NCI-H82 treated with DMSO at 0.1 percent for 48 hours (cell line): ENCODE results near the gene SLC12A7.
"Not testable (repeated sequence)": the region's sequence is repeated elsewhere in the genome, so short reads cannot be mapped to it uniquely, and the experiment has no call there.

Experiments
- DNase-seq: peaks from one replicate; lab custom pipeline; 2025; ENCODE audit not compliant: unreplicated experiment; lab: John Stamatoyannopoulos, UW

SLC12A7 gene

DNA sequence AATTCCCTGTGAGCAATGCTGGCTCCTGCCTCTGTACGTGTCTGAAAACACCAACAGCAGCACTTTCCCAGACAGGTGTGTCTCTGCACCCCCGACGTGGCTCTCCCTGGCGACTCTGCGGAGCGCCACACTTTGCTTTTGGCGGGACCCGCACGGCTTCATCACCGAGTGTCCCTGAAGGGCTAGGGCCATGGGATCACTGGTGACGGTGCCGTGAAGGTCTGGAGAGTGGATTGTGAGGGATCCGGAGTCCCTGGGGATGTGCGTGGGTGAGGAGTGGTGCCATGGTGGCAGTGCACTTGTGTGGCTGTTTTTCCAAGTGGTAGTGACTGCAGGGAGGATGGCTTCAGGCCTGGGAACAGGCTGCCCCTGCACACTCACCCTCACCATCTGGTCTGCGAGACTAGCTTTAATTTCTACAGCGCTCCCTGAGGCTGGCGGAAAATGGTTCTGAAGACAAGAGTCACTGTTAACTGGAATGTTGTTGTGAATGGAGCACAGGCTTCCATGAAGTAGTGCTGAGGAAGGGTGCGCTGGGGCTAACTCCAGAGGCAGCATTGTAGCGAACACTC is 100.0 kb downstream of the SLC12A7 start:
- DNase-seq: no peak

DNA sequence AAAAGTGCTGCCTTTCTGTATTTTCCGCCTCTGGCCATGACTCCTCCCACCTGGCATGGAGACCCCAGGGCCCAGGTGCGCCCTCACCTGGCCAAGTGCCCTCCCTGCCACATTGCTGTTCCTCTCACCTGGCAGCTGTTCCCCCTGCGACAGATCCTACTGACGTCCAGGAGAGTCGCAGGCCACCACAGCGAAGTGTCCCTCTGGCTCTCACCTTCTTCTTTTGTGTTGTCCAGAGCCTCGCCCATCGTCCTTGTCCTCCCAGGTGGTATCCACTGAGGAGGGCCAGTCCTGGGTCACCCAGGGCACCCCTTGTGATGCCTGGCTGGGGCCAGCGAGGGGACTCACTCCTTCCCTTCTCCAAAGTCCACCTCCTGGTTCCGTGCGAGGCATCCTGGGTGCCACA is 100.6 kb downstream of the SLC12A7 start:
- no peak for DNase-seq

DNA sequence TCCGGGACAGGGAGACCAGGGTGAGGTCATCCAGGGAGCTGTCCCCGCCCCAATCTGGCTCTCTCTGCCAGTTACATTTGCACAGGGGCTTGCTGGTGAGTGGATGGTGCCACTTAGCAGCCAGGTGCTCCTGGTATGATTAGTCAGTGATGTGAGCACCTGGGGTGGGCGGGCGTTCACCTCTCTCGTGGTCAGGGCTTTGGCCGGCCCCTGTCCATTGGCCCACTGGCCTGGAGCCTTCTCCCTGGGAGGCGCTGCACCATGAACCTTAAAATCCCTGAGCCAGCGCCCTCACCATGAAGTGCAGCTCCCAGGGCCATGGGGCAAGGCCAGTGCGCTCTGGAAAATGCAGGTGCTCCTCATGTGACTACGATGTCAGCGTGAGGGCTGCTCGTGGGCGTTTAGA is 101.2 kb downstream of the SLC12A7 start:
- no peak for DNase-seq

DNA sequence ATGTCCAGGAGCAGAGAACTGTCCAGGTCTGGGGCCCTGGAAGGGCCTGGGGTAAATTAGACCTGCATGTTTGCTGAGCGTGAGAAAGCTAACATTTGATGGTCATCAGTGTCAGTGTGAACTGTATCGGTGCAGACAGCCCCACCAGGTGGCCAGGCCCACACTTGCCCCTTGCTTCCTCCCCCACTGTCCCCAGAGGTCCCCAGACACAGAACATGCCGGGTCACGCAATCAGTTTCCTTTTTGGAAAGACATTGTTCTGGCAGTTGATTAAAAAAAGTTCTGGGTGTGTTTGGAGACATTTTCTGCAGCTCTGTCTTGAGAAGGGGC is 101.7 kb downstream of the SLC12A7 start:
- DNase-seq: no peak

DNA sequence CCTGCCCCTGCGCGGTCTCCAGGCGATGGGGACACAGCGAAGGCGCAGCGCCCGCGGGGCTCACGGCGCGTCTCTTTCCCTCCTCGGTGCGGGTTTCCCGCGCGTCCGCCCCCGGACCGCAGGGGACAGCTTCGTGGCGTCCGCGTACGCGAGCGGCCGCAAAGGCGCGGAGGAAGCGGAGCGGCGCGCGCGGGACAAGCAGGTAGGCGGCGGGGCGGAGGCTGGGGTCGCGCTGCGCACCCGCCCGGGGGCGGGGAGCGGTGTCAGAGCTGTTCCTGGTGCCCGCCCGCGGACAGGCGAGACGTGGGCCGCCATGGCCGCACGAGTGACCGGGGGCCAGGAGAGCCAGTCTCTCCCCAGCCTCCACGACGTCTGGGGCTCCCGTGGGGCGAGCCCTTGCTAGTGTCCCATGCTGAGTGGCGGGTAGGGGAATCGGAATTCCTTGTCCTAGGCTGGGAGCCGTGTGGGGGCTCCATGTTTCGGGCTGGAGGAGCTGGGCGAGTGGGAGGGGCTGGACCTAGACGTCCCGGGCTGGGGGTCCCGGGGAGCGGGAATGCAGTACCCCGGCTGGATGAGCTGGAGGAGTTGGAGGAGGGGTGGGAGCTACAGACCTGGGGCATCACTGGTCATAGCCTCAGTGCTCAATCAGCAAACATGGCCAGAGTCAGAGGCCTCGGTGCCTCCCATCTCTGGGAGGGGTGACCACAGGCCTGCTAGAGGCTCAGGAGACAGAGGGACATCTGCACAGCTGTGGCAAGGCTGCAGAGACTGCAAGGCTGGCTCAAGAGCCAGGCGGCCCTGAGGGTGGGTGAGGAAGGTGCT is 102.3 kb downstream of the SLC12A7 start:
- DNase-seq: no peak

DNA sequence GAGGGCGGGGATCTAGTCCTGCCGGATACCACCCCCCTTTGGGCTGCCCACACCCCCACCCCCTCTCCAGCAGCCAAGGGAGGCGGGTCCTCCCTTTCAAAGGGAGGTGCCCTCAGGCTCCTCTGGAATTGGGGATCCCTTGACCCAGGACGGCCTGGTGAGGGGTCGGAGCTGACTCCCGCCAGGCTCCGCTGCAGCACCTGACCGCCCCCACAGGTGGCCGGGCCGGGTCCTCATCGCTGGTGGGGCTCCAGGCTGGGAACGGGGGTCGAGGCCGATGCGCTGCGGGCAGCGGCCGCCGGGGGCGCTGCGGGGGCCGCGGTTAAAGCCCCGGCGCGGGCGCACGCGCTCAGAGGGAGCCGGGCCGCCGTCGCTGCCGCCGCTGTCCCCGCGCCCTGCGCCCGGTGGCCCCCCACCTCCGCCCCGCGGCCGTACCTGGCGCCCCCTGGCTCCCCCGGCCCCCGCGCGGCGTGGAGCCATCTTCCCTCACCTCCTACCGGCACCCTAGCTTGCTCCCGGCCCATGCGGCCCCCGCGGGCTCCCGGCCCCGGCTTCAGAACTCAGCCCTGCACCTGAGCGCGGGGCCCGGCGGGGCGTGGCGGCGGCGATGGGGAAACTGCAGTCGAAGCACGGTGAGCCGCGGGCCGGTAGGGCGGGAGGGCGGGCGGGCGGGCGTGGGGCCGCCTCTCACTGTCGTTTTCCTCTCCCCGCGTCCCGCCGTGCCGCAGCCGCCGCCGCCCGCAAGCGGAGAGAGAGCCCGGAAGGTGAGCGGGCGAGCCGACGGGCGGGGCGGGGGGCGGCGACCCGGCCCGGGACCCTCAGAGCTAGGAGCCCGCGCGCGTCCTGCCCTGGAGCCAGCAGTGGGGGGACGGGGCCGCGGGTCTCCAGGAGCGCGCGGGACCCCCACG is 103.2 kb downstream of the SLC12A7 start, which contains the start of gene NKD2:
TSS of gene NKD2 (plus strand) at position 352 of the 908 bp plus-strand sequence. CDS start at position 608, 256 bp downstream.
- DNase-seq: no peak

DNA sequence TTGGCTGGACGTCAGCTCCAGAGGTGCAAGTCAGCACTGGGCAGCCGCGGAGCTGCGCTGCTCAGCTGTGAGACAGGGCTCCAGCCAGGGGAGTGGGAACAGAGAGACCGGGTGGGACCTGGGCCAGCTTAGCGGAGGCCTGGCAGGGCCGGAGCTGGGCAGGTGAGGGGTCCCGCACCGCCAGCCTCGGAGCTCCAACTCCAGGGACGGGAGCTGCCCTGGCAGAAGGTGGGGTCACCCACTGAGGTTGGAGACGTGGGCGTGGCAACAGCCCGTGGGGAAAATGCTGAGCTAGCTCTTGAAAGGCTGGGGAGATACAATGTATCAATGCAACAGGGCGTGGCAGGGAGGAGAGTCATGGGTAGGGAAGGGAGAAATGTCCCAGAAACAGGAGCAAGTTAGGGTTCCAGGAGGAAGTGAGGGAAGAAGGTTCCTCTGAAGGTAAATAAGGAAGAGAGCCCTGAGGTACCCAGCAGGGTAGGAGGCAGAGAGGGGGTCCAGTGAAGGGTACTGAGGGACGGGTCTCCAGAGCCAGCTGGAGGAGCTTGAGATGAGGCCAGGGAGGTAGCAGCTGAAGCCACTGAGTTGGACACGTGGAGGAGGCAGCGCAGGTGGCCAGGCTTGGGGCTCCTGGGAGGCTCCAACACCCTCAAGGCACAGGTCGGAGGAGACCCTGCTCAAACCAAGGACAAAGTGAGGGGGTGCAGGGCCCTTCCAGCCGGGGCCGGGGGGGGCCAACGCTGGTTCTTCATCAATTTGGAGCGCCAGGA is 104.0 kb downstream of the SLC12A7 start:
- no peak for DNase-seq

DNA sequence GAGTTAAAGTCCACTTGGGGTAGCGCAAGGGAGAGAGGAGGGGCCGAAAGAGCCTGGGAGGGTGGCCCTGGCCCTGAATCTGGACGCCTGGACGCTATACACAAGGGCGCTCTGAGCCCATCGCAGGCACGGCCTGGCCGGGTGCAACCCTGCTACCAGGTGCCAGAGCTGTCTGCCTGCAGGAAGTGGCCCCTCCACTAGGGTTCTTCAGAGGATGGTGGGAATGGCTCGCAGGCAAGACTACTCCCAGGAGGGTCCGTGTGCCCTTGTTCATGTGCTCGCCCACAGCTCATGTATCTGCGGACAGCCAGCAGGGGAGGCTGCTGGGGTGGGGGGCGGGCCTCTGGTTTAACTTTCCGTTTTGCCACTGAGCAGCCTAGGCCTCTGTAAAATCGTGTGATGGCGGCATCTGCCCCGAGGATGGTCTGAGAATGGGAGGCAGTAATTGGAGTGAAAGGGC is 104.6 kb downstream of the SLC12A7 start:
- DNase-seq: no peak

DNA sequence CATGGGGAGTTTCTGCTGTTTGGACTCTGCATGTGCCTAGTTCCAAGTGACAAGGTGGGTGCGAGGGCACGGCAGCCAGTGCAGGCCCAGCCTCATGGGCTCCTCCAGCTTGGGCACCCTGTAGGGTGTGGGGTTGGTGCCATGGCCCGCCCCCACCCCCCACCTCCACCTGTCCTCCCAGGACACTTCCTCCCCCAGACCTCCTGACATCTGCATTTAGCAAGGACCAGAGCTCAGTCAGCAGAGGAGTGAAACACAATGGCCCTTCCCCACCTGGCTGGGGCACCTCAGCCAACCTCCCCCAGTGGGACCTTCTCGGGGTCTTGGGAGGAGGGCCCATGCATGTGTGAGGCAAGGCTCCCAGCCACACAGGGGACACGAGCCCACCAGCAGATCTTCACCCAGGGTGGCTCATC is 105.2 kb downstream of the SLC12A7 start:
- DNase-seq: no peak

DNA sequence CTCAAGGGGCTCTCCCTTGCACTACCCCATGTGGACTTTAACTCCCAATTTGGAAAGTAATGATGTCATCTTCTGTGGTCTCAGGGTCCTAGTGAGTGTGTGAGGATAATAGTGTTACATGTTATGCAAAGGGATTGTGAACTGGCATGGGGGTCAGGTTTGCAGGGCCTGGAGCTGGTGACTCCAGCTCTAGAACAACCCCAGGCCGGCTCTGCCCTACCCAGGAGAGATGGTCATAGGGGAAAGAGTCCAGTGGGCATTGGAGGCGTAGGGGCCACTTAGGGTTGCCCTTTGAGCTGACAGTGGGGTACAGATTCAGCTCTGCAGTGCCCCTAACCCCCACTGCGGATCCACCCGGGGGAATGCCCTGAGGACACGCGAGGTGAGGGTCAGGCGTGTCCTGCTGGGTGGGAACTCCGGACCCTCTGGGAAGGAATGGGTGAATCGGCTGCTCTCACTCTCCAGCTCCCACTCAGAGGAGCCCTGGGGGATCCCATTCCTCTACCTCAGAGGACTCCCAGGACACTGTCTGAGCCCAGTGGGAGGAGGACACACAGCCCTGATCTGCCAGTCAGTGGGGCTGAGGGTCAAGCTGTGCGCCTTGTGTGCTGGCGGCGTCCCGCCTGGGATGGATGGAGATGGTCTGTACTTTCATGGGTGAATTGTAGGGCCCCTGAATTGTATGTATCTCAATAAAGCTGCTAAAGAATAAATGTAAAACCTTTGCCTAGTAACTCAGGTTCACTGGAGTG is 105.8 kb downstream of the SLC12A7 start:
- no peak for DNase-seq

DNA sequence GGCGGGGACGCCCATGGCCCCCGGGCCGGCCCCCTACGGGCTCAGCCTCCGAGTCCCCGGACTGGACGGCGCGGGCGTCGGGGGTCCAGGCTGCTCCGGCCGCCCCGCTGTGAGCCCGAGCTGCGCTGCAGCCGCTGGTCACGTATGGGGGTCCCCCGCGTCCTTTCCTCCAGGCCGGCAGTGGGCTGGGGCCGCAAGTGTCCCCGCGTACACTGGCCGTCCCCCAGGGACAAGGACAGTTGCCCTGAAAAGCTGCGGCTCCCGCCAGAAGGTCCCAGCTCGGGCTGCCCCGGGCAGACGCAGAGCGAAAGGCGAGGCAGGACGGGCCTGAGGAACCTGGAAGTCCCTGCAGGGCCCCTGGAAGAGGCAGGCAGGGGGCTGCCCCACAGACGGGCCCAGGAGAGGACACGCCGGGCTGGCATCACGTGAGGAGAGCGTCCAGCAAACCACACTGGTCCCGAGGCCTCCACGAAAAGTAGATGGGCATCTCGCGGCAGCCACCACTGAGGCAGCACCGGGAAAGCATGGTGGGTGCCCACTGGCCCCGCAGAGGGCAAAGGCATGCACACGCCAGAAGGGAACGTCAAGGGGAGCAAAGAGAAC is 106.5 kb downstream of the SLC12A7 start:
- DNase-seq: no peak

DNA sequence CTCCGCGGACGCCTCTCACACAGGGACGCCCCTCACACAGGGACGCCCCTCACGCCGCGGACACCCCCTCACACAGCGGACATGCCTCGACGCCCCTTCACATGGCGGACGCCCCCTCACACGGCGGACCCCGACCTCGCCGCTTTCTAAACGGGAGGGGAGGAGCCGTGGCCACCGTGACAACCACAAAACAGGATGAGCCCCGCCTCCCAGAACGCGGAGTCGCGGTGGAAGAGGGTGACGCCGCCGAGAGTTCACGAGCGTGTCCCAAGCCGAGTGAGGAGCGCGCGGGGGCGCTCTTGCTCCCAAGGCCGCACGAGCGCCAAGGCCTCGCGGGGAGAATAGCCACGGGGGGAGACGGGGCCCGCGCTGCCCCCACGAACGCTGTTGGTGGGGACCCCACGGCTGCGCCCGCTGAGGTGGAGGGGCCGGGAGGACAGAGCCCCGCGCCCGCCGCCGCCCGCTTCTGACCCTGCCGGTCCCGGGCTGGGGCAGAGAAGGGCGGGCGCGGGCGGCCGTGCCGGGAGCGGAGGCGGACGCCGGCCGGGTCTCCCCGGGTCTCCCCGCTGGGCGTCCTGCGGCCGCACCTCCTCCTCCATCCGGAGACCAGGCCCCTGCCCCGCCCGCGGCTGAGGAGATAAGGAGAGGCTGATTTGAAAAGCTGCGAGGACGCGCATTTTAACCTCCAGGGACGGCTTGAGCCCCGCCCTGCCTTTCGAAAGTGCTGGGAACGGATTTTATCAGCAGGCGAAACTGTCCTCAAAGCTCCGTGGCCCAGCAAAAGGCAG is 107.2 kb downstream of the SLC12A7 start:
- no peak for DNase-seq

DNA sequence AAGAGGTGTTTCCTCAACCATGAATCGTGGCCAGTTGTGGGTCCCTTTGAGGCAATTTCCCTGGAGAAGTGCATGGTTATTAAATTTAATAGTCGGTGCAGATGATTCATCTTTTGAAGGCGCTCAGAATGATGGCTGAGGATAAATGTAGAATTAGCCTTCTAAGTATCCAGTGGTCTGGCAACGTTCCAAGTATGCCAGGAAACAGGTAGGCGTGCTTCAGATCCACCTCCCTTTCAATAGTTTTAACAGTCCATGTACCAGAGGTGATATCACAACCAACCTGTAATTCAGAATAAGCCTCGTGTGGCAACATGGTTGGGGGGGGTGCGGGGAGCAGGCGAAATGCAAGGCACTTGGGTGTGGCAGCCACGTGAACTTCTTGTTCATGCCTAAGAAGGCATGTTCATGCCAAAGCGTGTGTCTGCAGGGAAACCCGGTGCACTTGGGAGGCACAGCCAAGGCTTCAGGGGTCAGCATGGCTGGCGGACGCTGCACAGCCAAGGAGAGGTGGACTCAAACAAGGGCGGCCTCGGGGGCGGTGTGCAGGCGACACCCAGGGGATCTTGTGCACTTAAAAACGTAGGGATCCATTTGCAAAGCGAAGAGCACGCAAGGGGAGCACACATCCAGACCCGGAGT is 108.4 kb downstream of the SLC12A7 start:
- no peak for DNase-seq

DNA sequence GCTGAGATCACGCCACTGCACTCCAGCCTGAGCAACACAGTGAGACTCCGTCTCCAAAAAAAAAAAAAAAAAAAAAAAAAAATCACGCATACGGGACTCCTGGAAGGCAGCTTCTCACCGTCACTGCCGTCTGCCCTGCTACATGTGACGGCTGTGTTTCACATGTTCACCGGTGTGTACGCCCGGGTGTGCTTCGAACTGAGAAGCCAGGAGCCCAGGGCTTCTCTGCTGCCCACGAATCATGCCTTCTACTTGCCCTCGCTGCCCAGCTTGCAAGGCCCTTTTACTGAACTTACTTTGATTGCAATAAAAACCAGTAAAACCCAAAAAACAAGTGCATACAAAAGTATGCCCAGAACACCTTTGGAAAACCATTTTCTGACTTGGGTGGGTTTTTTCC is 109.0 kb downstream of the SLC12A7 start:
- no peak for DNase-seq

DNA sequence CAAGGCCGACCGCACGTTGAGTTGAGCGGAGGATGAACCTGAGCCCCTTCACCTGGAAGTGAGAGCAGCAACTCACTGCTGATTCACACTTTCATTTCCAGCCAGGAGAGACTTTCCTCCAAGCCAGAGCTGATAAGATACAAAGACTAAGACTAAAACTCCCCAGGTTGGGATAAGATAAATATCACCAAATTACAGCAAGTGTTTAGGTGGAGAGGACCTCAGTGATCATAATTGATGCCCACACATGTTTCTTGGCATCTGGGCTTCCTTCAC is 109.7 kb downstream of the SLC12A7 start:
- no peak for DNase-seq

DNA sequence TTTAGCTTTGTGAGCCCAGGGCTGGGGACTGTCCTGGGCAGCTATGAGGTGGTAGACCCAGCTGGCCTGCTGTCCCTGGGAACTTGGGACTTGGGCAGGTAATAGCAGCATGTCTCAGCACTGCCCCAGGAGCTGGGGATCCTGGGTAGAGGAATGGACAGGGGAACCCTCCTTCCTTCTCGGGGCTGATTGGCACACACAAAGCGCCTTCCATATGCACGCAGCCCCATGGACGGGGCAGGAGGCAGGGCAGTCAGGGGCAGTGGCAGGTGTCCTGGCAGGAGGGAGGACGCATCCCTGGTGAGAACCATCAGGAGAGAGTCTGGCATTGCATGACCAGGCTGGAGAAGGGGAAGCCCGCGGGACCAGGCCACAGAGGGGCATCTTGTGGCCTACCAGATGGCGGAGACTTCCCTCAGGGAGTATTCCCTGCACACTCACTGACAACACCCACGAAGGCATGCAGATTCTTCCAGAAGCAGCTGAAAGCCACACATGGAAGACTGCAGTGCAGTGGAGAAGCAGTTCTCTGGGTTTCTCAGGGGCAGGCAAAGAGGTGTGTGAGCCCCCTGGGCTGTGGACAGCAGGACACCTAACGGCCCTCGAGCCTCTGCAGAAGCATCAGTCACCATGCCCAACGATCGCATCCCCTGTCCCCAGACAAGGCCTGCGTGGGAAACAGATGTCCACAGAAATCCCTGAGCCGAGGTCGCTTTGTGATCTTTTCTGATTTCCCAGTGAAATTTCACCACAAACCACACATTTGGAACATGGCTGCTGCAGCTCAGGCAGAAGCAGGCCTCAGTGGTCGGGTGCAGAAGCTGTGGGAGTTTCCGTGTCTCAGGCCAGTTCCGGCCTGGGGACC is 110.2 kb downstream of the SLC12A7 start:
- DNase-seq: no peak

DNA sequence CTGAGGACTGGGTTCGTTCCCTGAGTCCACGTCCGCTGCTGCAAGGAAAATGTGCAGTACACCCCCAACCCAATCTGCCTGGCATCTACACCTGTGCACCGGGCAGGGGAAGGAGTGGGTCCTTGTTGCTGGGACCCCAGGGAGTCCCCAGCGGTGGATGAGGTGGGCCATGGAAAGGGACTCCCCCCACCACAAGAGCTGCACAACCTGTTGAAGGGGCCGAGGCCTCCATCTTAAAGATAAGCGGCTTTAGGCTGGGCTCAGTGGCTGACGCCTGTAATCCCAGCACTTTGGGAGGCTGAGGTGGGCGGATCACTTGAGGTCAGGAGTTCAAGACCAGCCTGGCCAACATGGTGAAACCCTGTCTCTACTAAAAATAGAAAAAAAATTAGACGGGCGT is 111.0 kb downstream of the SLC12A7 start:
- not testable (repeated sequence) for DNase-seq
